COR-L47 (cell line): ENCODE results near the gene ZBED5.
"Not testable (repeated sequence)": the region's sequence is repeated elsewhere in the genome, so short reads cannot be mapped to it uniquely, and the experiment has no call there.

Experiments
- DNase-seq: peaks from one replicate; lab custom pipeline; 2025; lab: John Stamatoyannopoulos, UW

ZBED5 gene

DNA sequence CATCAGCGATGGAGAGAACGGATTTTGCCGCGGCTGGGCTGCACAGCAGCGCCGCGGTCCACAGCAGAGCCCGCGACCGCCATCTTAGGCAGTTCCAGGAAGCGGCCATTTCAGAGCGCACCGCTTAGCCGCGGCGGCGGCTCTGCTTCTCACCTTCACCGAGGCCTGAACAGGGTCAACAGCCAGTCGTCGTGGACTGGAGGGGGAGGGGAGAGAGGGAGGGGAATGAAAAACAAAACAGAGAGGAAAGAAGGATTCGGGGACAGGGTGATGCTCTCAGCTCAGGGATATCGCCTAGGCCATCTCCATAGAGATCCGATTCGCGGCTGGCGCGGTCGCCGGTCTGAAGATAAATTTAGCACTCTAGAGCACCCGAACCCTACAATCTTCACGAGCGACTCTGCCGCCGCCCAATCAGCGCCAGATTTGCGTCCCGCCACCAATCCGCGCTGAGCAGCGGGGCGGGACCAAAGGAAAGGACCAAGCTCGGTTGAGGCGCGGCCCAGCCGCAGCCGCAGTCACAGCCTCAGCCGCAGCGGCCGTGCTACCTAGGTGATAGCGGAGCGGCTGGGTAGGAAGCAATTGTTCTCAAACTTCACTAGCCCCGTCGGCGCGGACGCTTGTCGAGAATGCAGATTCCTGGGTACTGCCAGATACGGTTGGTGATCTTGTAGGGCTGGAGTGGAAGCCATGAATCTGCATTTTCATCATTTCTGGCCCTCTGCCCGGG lies at the start of gene ZBED5:
TSS of gene ZBED5 (minus strand) at position 345 of the 730 bp plus-strand sequence. CDS start 3,108 bp downstream, outside the sequence.
- DNase-seq = peak; percentile 98

GRCh38 chr11:10906521-10906920 lies 48.7 kb upstream of the ZBED5 start:
- DNase-seq = peak; percentile 26

DNA sequence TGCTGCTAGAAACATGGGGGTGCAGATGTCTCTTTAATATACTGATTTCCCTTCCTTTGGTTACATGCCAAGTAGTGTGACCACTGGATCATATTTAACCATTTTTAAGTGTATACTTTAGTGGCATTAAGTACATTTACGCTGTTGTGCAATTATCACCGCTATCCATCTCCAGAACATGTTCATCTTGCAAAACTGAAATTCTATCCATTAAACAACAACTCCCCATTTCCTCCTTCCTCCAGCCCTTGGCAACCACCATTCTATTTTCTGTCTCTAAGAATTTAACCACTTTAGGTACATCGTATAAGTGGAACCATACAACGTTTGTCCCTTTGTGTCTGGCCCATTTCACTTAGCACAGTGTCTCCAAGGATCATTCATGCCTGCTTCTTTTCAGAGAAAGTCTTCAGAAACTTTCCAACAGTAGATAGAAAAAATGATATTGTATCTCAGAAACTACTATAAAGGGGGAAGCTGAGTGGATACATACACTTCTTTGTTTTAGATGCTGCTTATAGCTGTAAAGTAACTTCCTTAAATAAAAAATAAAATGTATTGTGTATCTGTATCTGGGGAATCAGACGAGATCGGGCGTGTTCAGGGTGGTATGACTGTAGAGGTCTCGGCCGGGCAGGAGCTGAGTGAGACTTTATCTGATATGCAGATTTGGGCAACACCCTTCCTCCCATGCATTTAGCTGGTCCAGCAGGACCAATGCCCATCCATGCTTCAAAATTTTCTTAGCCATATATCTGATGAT lies 44.6 kb upstream of the ZBED5 start:
- DNase-seq = no peak

GRCh38 chr11:10900681-10901415 lies 43.0 kb upstream of the ZBED5 start:
- DNase-seq = no peak

GRCh38 chr11:10899121-10899830 lies 41.4 kb upstream of the ZBED5 start:
- no peak for DNase-seq

DNA sequence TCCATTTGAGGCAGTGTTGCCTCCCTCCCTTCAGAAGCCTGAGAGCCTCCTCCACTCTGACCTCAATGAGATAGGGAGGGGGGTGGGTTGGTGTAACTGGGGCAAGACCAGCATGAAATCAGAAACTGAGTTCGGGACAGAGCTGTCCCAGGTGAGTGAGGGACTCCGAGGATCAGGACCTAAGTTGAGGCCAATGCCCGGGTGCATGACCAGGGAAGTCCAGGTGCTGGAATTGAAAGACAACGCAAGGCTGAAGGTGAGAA lies 40.8 kb upstream of the ZBED5 start:
- no peak for DNase-seq

DNA sequence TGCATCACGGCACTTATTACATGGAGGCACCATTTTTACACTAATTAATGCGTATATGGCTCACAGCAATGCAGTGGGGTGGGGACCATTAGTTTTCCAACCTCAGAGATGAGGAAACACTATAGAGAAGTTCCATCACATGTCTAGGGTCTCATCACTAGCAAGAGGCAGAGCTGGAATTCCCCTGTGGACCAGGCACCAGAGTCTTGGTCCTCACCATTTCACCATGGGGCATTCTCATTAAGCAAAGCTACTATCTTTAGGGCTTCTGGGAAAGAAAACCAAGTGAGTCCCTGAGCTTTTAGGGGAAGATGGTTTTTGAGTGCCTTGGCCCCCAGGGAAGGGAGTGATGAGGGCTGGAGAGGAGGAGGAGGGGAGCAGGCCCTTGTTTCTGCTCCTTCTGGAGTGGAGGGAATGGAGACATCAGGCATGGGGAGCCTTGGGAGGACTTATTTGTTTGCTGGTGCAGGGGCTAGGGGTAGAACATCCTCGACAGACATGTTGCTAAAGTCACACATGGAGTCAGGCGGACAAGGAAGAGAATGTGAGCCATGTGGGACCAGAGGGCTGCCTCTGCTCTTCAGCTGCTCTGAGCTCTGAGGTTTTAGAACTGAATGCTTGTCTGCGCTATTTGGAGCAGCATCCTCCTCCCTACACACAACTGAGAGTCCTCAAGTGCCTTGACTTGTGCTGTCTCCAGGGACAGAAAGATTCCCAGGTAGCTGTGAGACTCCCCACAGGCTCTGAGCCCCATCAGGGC lies 40.3 kb upstream of the ZBED5 start:
- DNase-seq = no peak

- no peak for DNase-seq
These were observed 39.3 kb upstream of the ZBED5 start for GRCh38 chr11:10897150-10897549.

GRCh38 chr11:10896493-10896892 lies 38.6 kb upstream of the ZBED5 start:
- DNase-seq = no peak

GRCh38 chr11:10895285-10895684 lies 37.4 kb upstream of the ZBED5 start:
- no peak for DNase-seq

DNA sequence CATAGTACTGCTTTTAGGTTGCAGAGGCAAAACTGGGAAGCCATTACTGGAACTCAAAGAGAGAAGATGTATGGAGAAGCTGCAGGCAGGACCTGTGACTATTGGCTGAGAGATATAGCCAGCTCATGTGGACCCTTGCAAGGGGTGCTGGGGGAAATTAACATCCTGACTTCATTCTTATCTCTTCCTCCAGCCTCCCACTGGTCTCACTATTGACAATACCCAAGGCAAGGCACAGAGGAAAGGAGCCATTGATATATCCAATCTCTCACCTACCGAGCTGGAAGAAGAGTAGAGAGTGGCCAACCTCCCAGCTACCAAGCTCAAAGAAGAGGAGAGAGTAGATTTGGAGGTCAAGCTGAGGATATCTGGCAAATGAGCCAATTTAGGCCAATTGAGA lies 36.8 kb upstream of the ZBED5 start:
- no peak for DNase-seq

DNA sequence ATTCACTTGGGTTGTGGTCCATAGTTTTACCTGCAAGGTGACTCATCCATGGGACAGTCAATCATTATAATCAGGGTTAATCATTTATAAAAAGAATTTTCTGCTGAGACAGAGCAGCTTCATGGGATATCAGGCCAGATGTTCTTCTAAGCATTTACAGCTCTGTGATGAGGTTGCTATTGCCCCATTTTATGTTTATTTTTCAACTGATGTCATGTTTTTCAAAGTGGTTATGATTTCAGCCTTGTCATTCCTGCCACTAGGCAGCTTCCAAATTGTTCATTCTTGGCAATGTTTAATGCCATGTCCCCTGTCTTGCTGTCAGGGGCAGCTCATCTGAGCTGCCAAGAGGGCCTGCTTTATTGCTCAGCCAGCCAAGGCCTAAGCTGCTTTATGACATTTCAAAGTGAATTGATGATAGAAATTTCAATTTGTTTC lies 35.9 kb upstream of the ZBED5 start:
- no peak for DNase-seq

GRCh38 chr11:10892250-10892649 lies 34.4 kb upstream of the ZBED5 start:
- DNase-seq = no peak

DNA sequence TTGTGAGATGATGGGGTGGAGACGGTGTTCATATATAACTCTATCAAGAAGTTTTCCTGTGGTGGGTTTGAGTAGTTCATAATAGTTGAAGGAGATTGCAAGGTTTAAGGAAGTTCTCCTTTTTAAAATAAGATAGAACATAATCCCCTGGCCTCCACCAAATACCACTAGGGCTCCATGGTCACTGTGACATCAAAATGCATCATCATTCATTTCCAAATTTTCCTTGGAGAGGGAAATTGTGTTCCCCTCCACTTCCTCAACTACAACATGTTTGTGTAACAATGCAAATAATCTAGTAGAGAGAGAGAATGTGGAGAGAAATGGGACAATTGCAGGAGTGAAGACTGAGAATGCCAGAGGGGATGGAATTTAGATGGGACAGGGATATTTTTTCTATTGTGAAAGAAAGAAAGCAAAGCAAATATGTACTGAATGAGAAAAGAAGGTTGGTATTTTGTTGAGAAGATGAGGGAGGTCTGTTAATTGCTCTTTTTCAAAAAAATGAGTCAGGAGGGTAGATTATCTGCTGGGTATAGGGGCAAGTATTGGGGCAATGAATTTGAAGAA lies 33.4 kb upstream of the ZBED5 start:
- no peak for DNase-seq

GRCh38 chr11:10890083-10890482 lies 32.2 kb upstream of the ZBED5 start:
- DNase-seq = not testable (repeated sequence)

GRCh38 chr11:10887307-10887706 lies 29.5 kb upstream of the ZBED5 start:
- no peak for DNase-seq

DNA sequence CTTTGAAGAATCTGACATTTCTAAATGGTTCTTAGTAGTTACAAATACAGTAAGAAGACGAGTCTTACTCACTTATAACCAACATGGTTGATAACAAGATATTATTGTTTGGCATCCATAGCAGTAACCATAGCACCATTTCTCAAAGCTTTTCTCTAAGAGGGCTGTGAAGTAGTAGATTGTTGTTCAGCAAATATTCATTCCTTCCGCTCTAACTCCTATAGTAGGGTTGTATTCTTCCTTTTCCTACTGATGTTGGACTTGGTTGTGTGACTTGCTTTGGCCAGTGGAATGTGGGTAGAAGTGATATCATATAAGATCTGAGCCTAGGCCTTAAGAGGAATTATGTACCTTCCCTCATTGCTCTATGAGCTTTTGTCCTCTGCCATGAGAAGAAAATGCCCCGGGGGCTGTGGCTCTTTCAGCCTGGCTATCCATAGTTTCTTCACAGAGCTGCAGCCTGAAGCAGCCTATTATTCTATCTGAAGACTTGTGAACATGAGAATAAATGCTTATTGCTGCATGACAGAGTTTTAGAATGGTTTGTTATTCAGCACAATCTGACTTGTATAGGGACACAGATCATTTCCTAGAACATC lies 28.9 kb upstream of the ZBED5 start:
- no peak for DNase-seq

DNA sequence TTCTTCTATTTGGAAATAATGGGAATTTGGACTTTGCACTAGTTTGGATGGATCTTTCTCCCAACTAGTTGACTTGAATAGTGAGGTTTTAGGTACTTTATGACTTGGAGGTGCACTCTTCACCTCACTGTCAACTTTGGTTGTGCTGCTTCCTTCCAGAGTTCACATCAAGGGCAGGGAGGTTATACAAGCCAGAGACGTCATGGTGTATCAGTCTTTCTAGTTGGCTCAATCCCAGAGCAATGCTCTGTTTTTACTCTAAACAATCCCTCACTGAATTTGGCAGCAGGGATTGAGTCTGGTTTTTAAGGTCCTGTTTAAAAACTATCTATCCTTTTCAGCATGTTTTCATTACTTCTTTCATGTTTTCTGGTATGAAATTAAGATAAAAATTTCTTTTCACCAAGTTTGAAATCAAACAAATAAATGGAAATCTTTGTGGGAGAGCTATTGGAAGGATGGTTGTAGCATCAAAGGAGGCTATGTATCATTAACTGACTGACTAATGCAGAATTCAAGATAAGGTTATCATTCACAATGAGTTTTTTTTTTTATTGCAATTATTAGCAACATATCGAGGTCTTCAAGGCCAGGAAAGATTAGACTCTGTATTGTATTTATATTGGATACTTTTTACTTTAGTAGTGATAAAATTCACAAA lies 28.0 kb upstream of the ZBED5 start:
- DNase-seq = no peak

- DNase-seq = not testable (repeated sequence)
These were observed 26.4 kb upstream of the ZBED5 start for GRCh38 chr11:10884292-10884691.

GRCh38 chr11:10881892-10882291 lies 24.0 kb upstream of the ZBED5 start:
- DNase-seq = no peak
